Smooth muscle cell (in vitro differentiated cells): ENCODE results near the gene EDDM3A. TPM values are rescaled to one million over a fixed set of nuclear protein-coding genes. Genes with fewer than 3 reads are reported as not detected.

Experiments
- DNase-seq: peaks from one replicate; lab custom pipeline; 2025; ENCODE audit not compliant: unreplicated experiment; lab: John Stamatoyannopoulos, UW
- H2AFZ ChIP-seq: fragments of 200-600 bp; sonication (generic); 2 replicates; pipeline ENCODE4 v1.6.0; 2016; ENCODE audit warnings: antibody characterized with exemption, low read depth, mild to moderate bottlenecking
- H3F3A ChIP-seq: fragments of 200-600 bp; sonication (generic); 2 replicates; pipeline ENCODE4 v1.6.0; 2017; ENCODE audit warnings: antibody characterized with exemption, low read depth
- H3K27ac ChIP-seq: fragments of 200-600 bp; sonication (generic); 2 replicates; pipeline ENCODE4 v1.5.1; 2016; ENCODE audit warnings: low read depth, mild to moderate bottlenecking
- H3K27me3 ChIP-seq: fragments of 200-600 bp; sonication (generic); 2 replicates; pipeline ENCODE4 v1.6.1; 2016; ENCODE audit warnings: low read depth, mild to moderate bottlenecking
- H3K36me3 ChIP-seq: fragments of 200-600 bp; sonication (generic); 2 replicates; pipeline ENCODE4 v1.5.1; 2016; ENCODE audit warnings: low read depth
- H3K4me1 ChIP-seq: fragments of 200-600 bp; sonication (generic); 2 replicates; pipeline ENCODE4 v1.5.1; 2016; ENCODE audit warnings: low read depth
- H3K4me2 ChIP-seq: fragments of 200-600 bp; sonication (generic); 2 replicates; pipeline ENCODE4 v1.6.0; 2016; ENCODE audit warnings: mild to moderate bottlenecking
- H3K4me3 ChIP-seq: fragments of 200-600 bp; sonication (generic); 2 replicates; pipeline ENCODE4 v1.5.1; 2016; ENCODE audit warnings: mild to moderate bottlenecking
- H3K79me2 ChIP-seq: fragments of 200-600 bp; sonication (generic); 2 replicates; pipeline ENCODE4 v1.6.0; 2016; ENCODE audit warnings: low read depth, mild to moderate bottlenecking
- H3K9ac ChIP-seq: fragments of 200-600 bp; sonication (generic); 2 replicates; pipeline ENCODE4 v1.6.0; 2016; ENCODE audit warnings: low read depth
- H3K9me3 ChIP-seq: fragments of 200-600 bp; sonication (generic); replicated peaks from 2 replicates; pipeline ENCODE4 v1.5.1; 2016; ENCODE audit warnings: low read depth
- H4K20me1 ChIP-seq: fragments of 200-600 bp; sonication (generic); 2 replicates; pipeline ENCODE4 v1.6.0; 2016; ENCODE audit warnings: low read depth
- WGBS: methylation state at CpG from one replicate; pipeline ENCODE4 v1.1.7; 2016; ENCODE audit warnings: low lambda C conversion rate; 5-methylcytosine and 5-hydroxymethylcytosine counted together
- polyA plus RNA-seq: library from polyadenylated mRNA; unstranded; fragments of >200 nt; fragmentation: Nextera tagmentation; extraction: Ambion mirVana; gene quantifications from 2 replicates; pipeline ENCODE4 v1.2.1, GENCODE V29; 2016
- total RNA-seq: library from RNA; depleted of rRNA; stranded (reverse); fragments of >200 nt; gene quantifications from 2 replicates; pipeline ENCODE4 v1.2.3, GENCODE V29; 2014
- TF ChIP-seq, protein P1 (sequence below): fragments of 200-600 bp; sonication (generic); IDR thresholded peaks from 2 replicates; pipeline ENCODE4 v1.5.1; 2017; ENCODE audit warnings: borderline replicate concordance, mild to moderate bottlenecking, antibody characterized with exemption; ENCODE audit not compliant: insufficient read depth, poor library complexity, severe bottlenecking

Gene EDDM3A
- total and polyA plus RNA-seq, 2 experiments from 2014 or later, result not detected

DNA sequence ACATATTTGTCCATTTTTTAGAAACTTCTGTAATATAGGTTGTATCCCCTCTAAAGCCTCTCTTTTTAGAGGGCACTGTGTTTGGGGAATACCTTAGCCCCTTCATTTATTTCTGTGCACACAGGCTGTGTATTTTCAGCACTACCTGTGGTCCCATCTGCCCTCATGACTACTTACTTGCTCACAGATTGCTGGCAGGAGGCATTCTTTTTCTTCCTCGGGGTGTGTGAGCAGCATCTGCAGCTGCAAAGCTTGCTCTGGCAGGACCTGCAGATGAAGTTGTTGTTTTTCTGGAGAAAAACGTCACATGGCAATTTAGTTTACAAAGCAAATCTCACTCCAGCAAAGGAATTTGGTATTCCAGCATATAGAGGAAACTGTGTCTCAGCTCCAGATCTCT, 32.8 kb upstream of the EDDM3A start:
- WGBS, result 47% methylated on average over 2 of the region's 2 CpGs

DNA sequence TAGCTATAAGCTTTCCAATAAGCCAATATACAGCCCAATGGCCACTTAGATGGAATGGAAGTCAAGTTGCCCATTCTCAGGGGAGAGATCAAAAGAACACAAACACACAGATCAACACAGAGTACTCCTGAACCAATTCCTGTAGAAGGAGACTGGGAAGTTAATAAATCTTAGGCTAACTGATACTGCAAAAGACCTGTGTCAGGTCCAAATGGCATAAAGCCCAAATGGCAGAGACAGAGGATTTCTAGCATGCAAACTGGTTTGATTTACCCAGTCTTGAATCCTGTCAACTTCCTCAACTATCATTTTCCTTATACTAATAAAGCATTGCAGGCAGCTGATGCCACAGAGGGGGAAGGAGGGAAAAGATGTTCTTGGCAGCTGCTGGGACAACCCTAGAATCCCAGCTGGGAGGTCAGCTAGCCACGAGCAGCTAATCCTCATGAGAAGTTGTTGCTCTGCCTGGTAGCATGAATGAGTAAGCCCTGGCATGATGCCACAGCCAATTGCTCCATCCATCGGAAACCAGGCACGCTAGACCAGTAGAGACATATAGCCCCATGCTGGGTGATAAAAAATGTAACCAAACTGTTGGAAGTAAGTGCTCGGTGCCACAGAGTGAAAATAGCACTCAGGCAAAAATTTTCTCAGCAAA, 31.0 kb upstream of the EDDM3A start:
- no peak overlapping the region for H3K27ac ChIP-seq
- DNase-seq, result peak; percentile 3
- H3F3A ChIP-seq, result no peaks in the 10 kb centered on the region
- no peaks in the 10 kb centered on the region for H3K9me3 ChIP-seq
- no peaks in the 10 kb centered on the region for H3K79me2 ChIP-seq
- WGBS, result 66% methylated on average over 4 of the region's 4 CpGs
- no peak overlapping the region for H2AFZ ChIP-seq
- TF ChIP-seq, protein P1, sequence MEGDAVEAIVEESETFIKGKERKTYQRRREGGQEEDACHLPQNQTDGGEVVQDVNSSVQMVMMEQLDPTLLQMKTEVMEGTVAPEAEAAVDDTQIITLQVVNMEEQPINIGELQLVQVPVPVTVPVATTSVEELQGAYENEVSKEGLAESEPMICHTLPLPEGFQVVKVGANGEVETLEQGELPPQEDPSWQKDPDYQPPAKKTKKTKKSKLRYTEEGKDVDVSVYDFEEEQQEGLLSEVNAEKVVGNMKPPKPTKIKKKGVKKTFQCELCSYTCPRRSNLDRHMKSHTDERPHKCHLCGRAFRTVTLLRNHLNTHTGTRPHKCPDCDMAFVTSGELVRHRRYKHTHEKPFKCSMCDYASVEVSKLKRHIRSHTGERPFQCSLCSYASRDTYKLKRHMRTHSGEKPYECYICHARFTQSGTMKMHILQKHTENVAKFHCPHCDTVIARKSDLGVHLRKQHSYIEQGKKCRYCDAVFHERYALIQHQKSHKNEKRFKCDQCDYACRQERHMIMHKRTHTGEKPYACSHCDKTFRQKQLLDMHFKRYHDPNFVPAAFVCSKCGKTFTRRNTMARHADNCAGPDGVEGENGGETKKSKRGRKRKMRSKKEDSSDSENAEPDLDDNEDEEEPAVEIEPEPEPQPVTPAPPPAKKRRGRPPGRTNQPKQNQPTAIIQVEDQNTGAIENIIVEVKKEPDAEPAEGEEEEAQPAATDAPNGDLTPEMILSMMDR, result no peak
- H3K9ac ChIP-seq, result no peak overlapping the region
- no peaks in the 10 kb centered on the region for H3K4me1 ChIP-seq
- H3K36me3 ChIP-seq, result no peaks in the 10 kb centered on the region
- no peak overlapping the region for H3K4me3 ChIP-seq
- no peak overlapping the region for H3K4me2 ChIP-seq
- H3K27me3 ChIP-seq, result no peaks in the 10 kb centered on the region
- no peaks in the 10 kb centered on the region for H4K20me1 ChIP-seq

More for the DNA sequence above, 32.8 kb upstream of the EDDM3A start:
- Histone ChIP-seq H3F3A (no peaks in the 10 kb centered on the region), H3K4me2 (no peak overlapping the region), H2AFZ (no peak overlapping the region), H3K9me3 (no peaks in the 10 kb centered on the region), H3K27ac (no peak overlapping the region), H3K79me2 (no peaks in the 10 kb centered on the region), H4K20me1 (no peaks in the 10 kb centered on the region), H3K4me3 (no peak overlapping the region), H3K36me3 (no peaks in the 10 kb centered on the region), H3K9ac (no peak overlapping the region), H3K4me1 (no peaks in the 10 kb centered on the region), H3K27me3 (no peaks in the 10 kb centered on the region)
- TF ChIP-seq, protein P1, result no peak
- DNase-seq, result no peak

DNA sequence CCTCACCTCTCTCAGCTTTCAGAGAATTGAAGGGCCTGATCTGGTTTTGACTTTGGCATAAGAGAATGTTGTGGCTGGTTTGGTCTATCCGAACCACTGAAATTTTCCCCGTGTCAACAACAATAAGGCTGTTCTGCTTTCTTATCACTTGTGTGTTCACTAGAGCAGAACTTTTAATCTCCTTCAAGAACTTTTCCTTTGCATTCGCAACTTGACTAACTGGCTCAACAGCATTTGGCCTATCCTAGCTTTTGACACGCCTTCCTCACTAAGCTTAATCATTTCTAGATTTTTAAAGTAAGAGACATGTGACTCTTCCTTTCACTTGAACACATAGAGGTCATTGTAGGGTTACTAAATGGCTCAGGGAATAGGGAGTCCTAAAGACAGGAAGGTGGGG, 25.9 kb upstream of the EDDM3A start:
- no peak overlapping the region for H3K27ac ChIP-seq
- no peak overlapping the region for H3K4me3 ChIP-seq
- no peaks in the 10 kb centered on the region for H3K79me2 ChIP-seq
- no peaks in the 10 kb centered on the region for H4K20me1 ChIP-seq
- H3K4me1 ChIP-seq, result no peaks in the 10 kb centered on the region
- H3K4me2 ChIP-seq, result no peak overlapping the region
- H3K36me3 ChIP-seq, result no peaks in the 10 kb centered on the region
- no peak overlapping the region for H2AFZ ChIP-seq
- TF ChIP-seq, protein P1, result no peak
- H3F3A ChIP-seq, result no peaks in the 10 kb centered on the region
- 76% methylated on average over 4 of the region's 4 CpGs for WGBS
- DNase-seq, result no peak
- no peak overlapping the region for H3K9ac ChIP-seq
- H3K27me3 ChIP-seq, result no peaks in the 10 kb centered on the region
- H3K9me3 ChIP-seq, result no peaks in the 10 kb centered on the region

DNA sequence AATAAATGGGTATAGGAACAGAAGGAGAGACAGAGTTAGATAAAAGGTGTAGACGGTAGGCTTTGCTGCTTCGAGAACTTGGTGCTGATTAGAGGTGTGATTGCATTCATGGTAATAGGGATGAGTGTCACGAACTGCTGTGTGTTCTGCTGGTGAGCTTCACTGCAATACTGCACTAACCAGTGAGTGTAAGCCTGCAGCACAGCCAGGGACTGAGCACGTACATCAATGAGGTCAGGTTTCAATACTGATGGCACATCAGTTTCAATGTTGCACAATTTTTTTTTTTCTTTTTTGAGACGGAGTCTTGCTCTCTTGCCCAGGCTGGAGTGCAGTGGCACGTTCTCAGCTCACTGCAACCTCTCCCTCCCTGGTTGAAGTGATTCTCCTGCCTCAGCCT, 24.9 kb upstream of the EDDM3A start:
- H3K36me3 ChIP-seq, result no peaks in the 10 kb centered on the region
- DNase-seq, result no peak
- no peaks in the 10 kb centered on the region for H3K4me1 ChIP-seq
- no peak overlapping the region for H3K27ac ChIP-seq
- no peaks in the 10 kb centered on the region for H3K79me2 ChIP-seq
- TF ChIP-seq, protein P1, result no peak
- 87% methylated on average over 6 of the region's 6 CpGs for WGBS
- H3F3A ChIP-seq, result no peaks in the 10 kb centered on the region
- H4K20me1 ChIP-seq, result no peaks in the 10 kb centered on the region
- H3K27me3 ChIP-seq, result no peaks in the 10 kb centered on the region
- no peak overlapping the region for H3K9ac ChIP-seq
- H3K9me3 ChIP-seq, result no peaks in the 10 kb centered on the region
- no peak overlapping the region for H2AFZ ChIP-seq
- no peak overlapping the region for H3K4me3 ChIP-seq
- H3K4me2 ChIP-seq, result no peak overlapping the region
